HepG2 (cell line): ENCODE data around the gene FNDC4. TPM values are rescaled to one million over a fixed set of nuclear protein-coding genes. Genes with fewer than 3 reads are reported as not detected.

Experiments used
- ATF1 ChIP-seq: IDR thresholded peaks from 2 replicates; pipeline ENCODE4 v1.6.1; 2016; ENCODE audit warnings: mild to moderate bottlenecking, control low read depth
- ATF7 ChIP-seq, 2 experiments: fragments of 450-650 bp in 1 of 2; sonication (generic) in 1 of 2; formaldehyde crosslinking in 1 of 2; IDR thresholded peaks; 2 replicates each; pipeline versions ENCODE4 v1.4.0 to v1.6.1; 2016 to 2020; ENCODE audit warnings: antibody characterized with exemption in 1 of 2, mild to moderate bottlenecking in 1 of 2, missing genetic modification reagents in 1 of 2
- CAMTA2 ChIP-seq: sonication (generic); formaldehyde crosslinking; IDR thresholded peaks from 2 replicates; pipeline ENCODE4 v1.4.0; 2020; ENCODE audit warnings: mild to moderate bottlenecking, missing genetic modification reagents, borderline replicate concordance
- CREBL2 ChIP-seq: sonication (generic); formaldehyde crosslinking; IDR thresholded peaks from 2 replicates; pipeline ENCODE4 v1.8.1; 2023; ENCODE audit warnings: missing genetic modification reagents, mild to moderate bottlenecking, borderline replicate concordance
- EEA1 ChIP-seq: sonication (generic); formaldehyde crosslinking; IDR thresholded peaks from 2 replicates; pipeline ENCODE4 v1.5.1; 2020; ENCODE audit warnings: mild to moderate bottlenecking, missing genetic modification reagents, borderline replicate concordance
- HDAC1 ChIP-seq: sonication (generic); formaldehyde crosslinking; IDR thresholded peaks from 2 replicates; pipeline ENCODE4 v1.5.1; 2020; ENCODE audit warnings: mild to moderate bottlenecking, missing genetic modification reagents
- KLF6 ChIP-seq: IDR thresholded peaks from 2 replicates; pipeline ENCODE4 v1.8.0; 2016; ENCODE audit warnings: missing biosample characterization, missing genetic modification reagents
- NFRKB ChIP-seq: fragments of 450-650 bp; IDR thresholded peaks from 2 replicates; pipeline ENCODE4 v1.6.1; 2017
- TBX3 ChIP-seq: fragments of 450-650 bp; IDR thresholded peaks from 2 replicates; pipeline ENCODE4 v1.6.1; 2017; ENCODE audit warnings: antibody characterized with exemption, mild to moderate bottlenecking, inconsistent platforms, borderline replicate concordance
- ZFP62 ChIP-seq: sonication (generic); formaldehyde crosslinking; IDR thresholded peaks from 2 replicates; pipeline ENCODE4 v1.4.0; 2020; ENCODE audit warnings: missing genetic modification reagents
- ZNF251 ChIP-seq: sonication (generic); formaldehyde crosslinking; IDR thresholded peaks from 2 replicates; pipeline ENCODE4 v1.9.0; 2021; ENCODE audit warnings: mild to moderate bottlenecking, missing genetic modification reagents
- ZNF333 ChIP-seq: sonication (generic); formaldehyde crosslinking; IDR thresholded peaks from 2 replicates; pipeline ENCODE4 v1.4.0; 2020; ENCODE audit warnings: mild to moderate bottlenecking, missing genetic modification reagents, borderline replicate concordance
- ZNF33A ChIP-seq: sonication (generic); formaldehyde crosslinking; IDR thresholded peaks from 2 replicates; pipeline ENCODE4 v1.5.1; 2020; ENCODE audit warnings: missing genetic modification reagents, mild to moderate bottlenecking, moderate library complexity, borderline replicate concordance
- ZNF598 ChIP-seq: sonication (generic); formaldehyde crosslinking; IDR thresholded peaks from 2 replicates; pipeline ENCODE4 v1.5.1; 2020; ENCODE audit warnings: mild to moderate bottlenecking, missing genetic modification reagents, borderline replicate concordance
- ZNF746 ChIP-seq: sonication (generic); formaldehyde crosslinking; IDR thresholded peaks from 2 replicates; pipeline ENCODE4 v1.8.0; 2022; ENCODE audit warnings: mild to moderate bottlenecking, missing genetic modification reagents
- ZNF788 ChIP-seq: sonication (generic); formaldehyde crosslinking; IDR thresholded peaks from 2 replicates; pipeline ENCODE4 v1.5.0; 2020; ENCODE audit warnings: mild to moderate bottlenecking, missing genetic modification reagents, borderline replicate concordance
- polyA plus RNA-seq, 8 experiments: library from polyadenylated mRNA; depleted of rRNA in 3 of 8; stranded (reverse) in 7 of 8; unstranded in 1 of 8; fragments of >200 nt; fragmentation: Illumina TruSeq in 4 of 8; extraction: Trizol in 4 of 8; gene quantifications; 2 replicates each; pipeline versions ENCODE4 v1.2.1 to v1.2.3, GENCODE V29; 2011 to 2016; ENCODE audit warnings: low read depth in 4 of 8, missing spikeins in 1 of 8, mixed read lengths in 1 of 8; ENCODE audit not compliant: insufficient read depth in 1 of 8
- total RNA-seq, 5 experiments: library from RNA; depleted of rRNA; stranded (reverse); fragments of >200 nt; fragmentation: Illumina TruSeq; extraction: Trizol; gene quantifications; 2 replicates each; pipeline ENCODE4 v1.2.3, GENCODE V29; 2016; ENCODE audit warnings: low read depth in 1 of 5
- TF ChIP-seq, protein P1 (sequence below): sonication (generic); formaldehyde crosslinking; IDR thresholded peaks from 2 replicates; pipeline ENCODE4 v1.5.0; 2020; ENCODE audit warnings: missing genetic modification reagents, mild to moderate bottlenecking, borderline replicate concordance
- TF ChIP-seq, protein P2 (sequence below): sonication (generic); formaldehyde crosslinking; IDR thresholded peaks from 2 replicates; pipeline ENCODE4 v1.8.1; 2023; ENCODE audit warnings: mild to moderate bottlenecking, missing genetic modification reagents
- TF ChIP-seq, protein P3 (sequence below): sonication (generic); formaldehyde crosslinking; IDR thresholded peaks from 2 replicates; pipeline ENCODE4 v1.4.0; 2020; ENCODE audit warnings: missing genetic modification reagents
- TF ChIP-seq, protein P4 (sequence below): sonication (generic); formaldehyde crosslinking; IDR thresholded peaks from 2 replicates; pipeline ENCODE4 v1.5.0; 2020; ENCODE audit warnings: mild to moderate bottlenecking, missing genetic modification reagents, borderline replicate concordance

FNDC4 gene
- total and polyA plus RNA-seq, 2 of the 13 experiments (the other 11 are each of a cell fraction or from before 2014, with no cell fraction given), result 9.0 to 17.4 TPM

DNA sequence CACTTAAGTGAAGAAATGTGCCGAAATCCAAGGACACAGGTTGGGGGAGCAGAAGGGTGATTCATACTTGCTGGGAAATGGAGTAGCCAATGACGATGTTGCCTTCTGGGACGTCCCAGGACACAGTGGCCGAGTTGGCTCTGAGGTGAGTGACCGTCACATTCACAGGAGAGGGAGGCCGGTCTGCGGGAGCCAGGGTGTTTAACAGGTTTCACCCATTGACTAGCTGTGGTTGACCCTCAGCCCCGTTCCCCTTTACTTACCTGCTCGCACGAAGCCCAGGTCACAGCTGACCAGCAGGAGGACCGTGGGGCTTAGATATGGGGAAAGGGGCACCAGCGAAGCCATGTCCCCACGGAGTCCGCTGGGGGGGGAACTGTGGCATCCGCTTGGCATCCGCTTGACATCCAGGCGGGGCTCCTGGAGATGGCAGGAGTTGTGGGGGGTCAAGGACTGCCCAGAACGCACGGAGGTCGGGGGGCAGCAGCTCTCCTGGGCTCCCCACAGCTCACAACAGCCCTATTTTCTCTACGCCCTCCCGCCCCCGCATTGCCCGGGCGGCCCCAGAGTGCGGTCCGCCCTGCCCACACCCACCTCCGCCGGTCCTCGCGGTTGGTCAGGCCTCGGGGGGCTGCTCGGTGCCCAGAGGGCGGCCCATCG is 586 bp downstream of the FNDC4 start (continued):
- TF ChIP-seq NFRKB (no peak), ZNF746 (no peak), ATF1 (no peak), ZFP62 (CRISPR knock-in tag) (no peak), ZNF788 (peak; percentile 67; the same call in 1 of the 2 replicates), ATF7 (IDR thresholded peaks at IDR 0.05) (no peak), ATF7 (CRISPR knock-in tag; IDR thresholded peaks at IDR 0.05) (no peak), KLF6 (no peak), EEA1 (CRISPR knock-in tag) (no peak), ZNF333 (no peak), ZNF33A (no peak), ZNF251 (CRISPR knock-in tag) (no peak), ZNF598 (CRISPR knock-in tag) (no peak), CREBL2 (CRISPR knock-in tag) (0 out of 2 replicates have a peak, but pooled peaks have one; percentile 37), CAMTA2 (CRISPR knock-in tag) (peak; percentile 56; the same call in 1 of the 2 replicates), TBX3 (no peak), HDAC1 (CRISPR knock-in tag) (0 out of 2 replicates have a peak, but pooled peaks have one; percentile 40)
- TF ChIP-seq, protein P1, sequence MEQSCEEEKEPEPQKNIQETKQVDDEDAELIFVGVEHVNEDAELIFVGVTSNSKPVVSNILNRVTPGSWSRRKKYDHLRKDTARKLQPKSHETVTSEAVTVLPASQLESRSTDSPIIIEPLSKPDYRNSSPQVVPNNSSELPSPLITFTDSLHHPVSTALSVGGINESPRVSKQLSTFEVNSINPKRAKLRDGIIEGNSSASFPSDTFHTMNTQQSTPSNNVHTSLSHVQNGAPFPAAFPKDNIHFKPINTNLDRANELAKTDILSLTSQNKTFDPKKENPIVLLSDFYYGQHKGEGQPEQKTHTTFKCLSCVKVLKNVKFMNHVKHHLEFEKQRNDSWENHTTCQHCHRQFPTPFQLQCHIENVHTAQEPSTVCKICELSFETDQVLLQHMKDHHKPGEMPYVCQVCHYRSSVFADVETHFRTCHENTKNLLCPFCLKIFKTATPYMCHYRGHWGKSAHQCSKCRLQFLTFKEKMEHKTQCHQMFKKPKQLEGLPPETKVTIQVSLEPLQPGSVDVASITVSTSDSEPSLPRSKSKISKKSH (CRISPR knock-in tag), result peak; percentile 55; the same call in 1 of the 2 replicates
- TF ChIP-seq, protein P2, sequence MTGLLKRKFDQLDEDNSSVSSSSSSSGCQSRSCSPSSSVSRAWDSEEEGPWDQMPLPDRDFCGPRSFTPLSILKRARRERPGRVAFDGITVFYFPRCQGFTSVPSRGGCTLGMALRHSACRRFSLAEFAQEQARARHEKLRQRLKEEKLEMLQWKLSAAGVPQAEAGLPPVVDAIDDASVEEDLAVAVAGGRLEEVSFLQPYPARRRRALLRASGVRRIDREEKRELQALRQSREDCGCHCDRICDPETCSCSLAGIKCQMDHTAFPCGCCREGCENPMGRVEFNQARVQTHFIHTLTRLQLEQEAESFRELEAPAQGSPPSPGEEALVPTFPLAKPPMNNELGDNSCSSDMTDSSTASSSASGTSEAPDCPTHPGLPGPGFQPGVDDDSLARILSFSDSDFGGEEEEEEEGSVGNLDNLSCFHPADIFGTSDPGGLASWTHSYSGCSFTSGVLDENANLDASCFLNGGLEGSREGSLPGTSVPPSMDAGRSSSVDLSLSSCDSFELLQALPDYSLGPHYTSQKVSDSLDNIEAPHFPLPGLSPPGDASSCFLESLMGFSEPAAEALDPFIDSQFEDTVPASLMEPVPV (CRISPR knock-in tag), result no peak
- TF ChIP-seq, protein P3, sequence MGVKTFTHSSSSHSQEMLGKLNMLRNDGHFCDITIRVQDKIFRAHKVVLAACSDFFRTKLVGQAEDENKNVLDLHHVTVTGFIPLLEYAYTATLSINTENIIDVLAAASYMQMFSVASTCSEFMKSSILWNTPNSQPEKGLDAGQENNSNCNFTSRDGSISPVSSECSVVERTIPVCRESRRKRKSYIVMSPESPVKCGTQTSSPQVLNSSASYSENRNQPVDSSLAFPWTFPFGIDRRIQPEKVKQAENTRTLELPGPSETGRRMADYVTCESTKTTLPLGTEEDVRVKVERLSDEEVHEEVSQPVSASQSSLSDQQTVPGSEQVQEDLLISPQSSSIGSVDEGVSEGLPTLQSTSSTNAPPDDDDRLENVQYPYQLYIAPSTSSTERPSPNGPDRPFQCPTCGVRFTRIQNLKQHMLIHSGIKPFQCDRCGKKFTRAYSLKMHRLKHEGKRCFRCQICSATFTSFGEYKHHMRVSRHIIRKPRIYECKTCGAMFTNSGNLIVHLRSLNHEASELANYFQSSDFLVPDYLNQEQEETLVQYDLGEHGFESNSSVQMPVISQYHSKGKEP (CRISPR knock-in tag), result no peak
- TF ChIP-seq, protein P4, sequence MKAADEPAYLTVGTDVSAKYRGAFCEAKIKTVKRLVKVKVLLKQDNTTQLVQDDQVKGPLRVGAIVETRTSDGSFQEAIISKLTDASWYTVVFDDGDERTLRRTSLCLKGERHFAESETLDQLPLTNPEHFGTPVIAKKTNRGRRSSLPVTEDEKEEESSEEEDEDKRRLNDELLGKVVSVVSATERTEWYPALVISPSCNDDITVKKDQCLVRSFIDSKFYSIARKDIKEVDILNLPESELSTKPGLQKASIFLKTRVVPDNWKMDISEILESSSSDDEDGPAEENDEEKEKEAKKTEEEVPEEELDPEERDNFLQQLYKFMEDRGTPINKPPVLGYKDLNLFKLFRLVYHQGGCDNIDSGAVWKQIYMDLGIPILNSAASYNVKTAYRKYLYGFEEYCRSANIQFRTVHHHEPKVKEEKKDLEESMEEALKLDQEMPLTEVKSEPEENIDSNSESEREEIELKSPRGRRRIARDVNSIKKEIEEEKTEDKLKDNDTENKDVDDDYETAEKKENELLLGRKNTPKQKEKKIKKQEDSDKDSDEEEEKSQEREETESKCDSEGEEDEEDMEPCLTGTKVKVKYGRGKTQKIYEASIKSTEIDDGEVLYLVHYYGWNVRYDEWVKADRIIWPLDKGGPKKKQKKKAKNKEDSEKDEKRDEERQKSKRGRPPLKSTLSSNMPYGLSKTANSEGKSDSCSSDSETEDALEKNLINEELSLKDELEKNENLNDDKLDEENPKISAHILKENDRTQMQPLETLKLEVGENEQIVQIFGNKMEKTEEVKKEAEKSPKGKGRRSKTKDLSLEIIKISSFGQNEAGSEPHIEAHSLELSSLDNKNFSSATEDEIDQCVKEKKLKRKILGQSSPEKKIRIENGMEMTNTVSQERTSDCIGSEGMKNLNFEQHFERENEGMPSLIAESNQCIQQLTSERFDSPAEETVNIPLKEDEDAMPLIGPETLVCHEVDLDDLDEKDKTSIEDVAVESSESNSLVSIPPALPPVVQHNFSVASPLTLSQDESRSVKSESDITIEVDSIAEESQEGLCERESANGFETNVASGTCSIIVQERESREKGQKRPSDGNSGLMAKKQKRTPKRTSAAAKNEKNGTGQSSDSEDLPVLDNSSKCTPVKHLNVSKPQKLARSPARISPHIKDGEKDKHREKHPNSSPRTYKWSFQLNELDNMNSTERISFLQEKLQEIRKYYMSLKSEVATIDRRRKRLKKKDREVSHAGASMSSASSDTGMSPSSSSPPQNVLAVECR, result peak; percentile 19; the same call in 1 of the 2 replicates
